ENCODE measurements around the gene GTPBP6. TPM values are rescaled to one million over a fixed set of nuclear protein-coding genes. Genes with fewer than 3 reads are reported as not detected.

Gene GTPBP6
- total RNA-seq, 2 experiments from 2014 or later: 68.0 to 68.3 TPM

GRCh38 chrX:355329-356050 lies 36.9 kb upstream of the GTPBP6 start:
- peaks cover 21% of the 10 kb centered on the region for H3K4me1 Mint-ChIP-seq (ENCODE audit: low read depth)
- H3K36me3 Mint-ChIP-seq (ENCODE audit: low read depth): peaks cover 49% of the 10 kb centered on the region
- no peak for ATAC-seq
- intact Hi-C loops (cut with micrococcal nuclease): no loop called here
- no peak overlapping the region for H3K4me3 Mint-ChIP-seq
- no peak for TF ChIP-seq CTCF (IDR thresholded peaks at IDR 0.05)
- H3K9me3 Mint-ChIP-seq: peaks cover 15% of the 10 kb centered on the region
- CTCF ChIA-PET: no interaction called here
- no peak for DNase-seq
- POLR2A ChIA-PET: no interaction called here
- peak overlapping the region; percentile 49 for H3K27ac Mint-ChIP-seq
- H3K27me3 Mint-ChIP-seq: no peaks in the 10 kb centered on the region

GRCh38 chrX:353566-354535 lies 35.3 kb upstream of the GTPBP6 start:
- H3K27ac Mint-ChIP-seq: no peak overlapping the region
- peaks cover 21% of the 10 kb centered on the region for H3K4me1 Mint-ChIP-seq (ENCODE audit: low read depth)
- DNase-seq (no peak), ATAC-seq (no peak)
- ChIA-PET POLR2A (no interaction called here), CTCF (no interaction called here)
- no peak for TF ChIP-seq CTCF (IDR thresholded peaks at IDR 0.05)
- H3K27me3 Mint-ChIP-seq: no peaks in the 10 kb centered on the region
- peaks cover 6% of the 10 kb centered on the region for H3K9me3 Mint-ChIP-seq
- peaks cover 34% of the 10 kb centered on the region for H3K36me3 Mint-ChIP-seq (ENCODE audit: low read depth)
- intact Hi-C loops (cut with micrococcal nuclease): no loop called here
- no peak overlapping the region for H3K4me3 Mint-ChIP-seq

- peaks cover 26% of the 10 kb centered on the region for H3K36me3 Mint-ChIP-seq (ENCODE audit: low read depth)
- no peak for DNase-seq
- POLR2A ChIA-PET: no interaction called here
- H3K27ac Mint-ChIP-seq: no peak overlapping the region
- peaks cover 17% of the 10 kb centered on the region for H3K4me1 Mint-ChIP-seq (ENCODE audit: low read depth)
- no peaks in the 10 kb centered on the region for H3K27me3 Mint-ChIP-seq
- CTCF ChIA-PET: no interaction called here
- H3K9me3 Mint-ChIP-seq: peaks cover 3% of the 10 kb centered on the region
- no peak for ATAC-seq
- no peak for TF ChIP-seq CTCF (IDR thresholded peaks at IDR 0.05)
- intact Hi-C loops (cut with micrococcal nuclease): no loop called here
- no peak overlapping the region for H3K4me3 Mint-ChIP-seq
Observed at GRCh38 chrX:352582-353314, 34.2 kb upstream of the GTPBP6 start.

GRCh38 chrX:352181-352580 lies 33.6 kb upstream of the GTPBP6 start:
- no peak overlapping the region for H3K27ac Mint-ChIP-seq
- ChIA-PET CTCF (no interaction called here), POLR2A (no interaction called here)
- H3K36me3 Mint-ChIP-seq (ENCODE audit: low read depth): peaks cover 20% of the 10 kb centered on the region
- intact Hi-C loops (cut with micrococcal nuclease): no loop called here
- no peak overlapping the region for H3K4me3 Mint-ChIP-seq
- no peak for DNase-seq
- no peak for TF ChIP-seq CTCF (IDR thresholded peaks at IDR 0.05)
- no peak for ATAC-seq
- H3K27me3 Mint-ChIP-seq: no peaks in the 10 kb centered on the region
- no peaks in the 10 kb centered on the region for H3K9me3 Mint-ChIP-seq
- H3K4me1 Mint-ChIP-seq (ENCODE audit: low read depth): peaks cover 11% of the 10 kb centered on the region
